HepG2 (cell line): ENCODE results near the gene FCHSD1. TPM values are rescaled to one million over a fixed set of nuclear protein-coding genes. Genes with fewer than 3 reads are reported as not detected.

Source experiments
- ATAC-seq: fragments of 200-7000 bp; cut with Tn5 transposase; 3 replicates; pipeline ENCODE4 v1.9.1; 2020; ENCODE audit warnings: mild to moderate bottlenecking, moderate library complexity
- BruUV-seq: library from RNA; stranded (reverse); fragments of 400-500 nt; replicated peaks from 2 replicates; lab custom pipeline; 2021; lab: Mats Ljungman, UMichigan
- CTCF ChIA-PET: fragments of 300-600 bp; formaldehyde crosslinking; extraction: SDS; loops from one replicate; lab custom pipeline; 2021; ENCODE audit warnings: low total read pairs, inconsistent platforms, low intra/inter-chr PET ratio; lab: Yijun Ruan, JAX
- POLR2A ChIA-PET: fragments of 350-600 bp; sonication (Branson Sonifier 250); formaldehyde crosslinking; loops from one replicate; lab custom pipeline; 2020; ENCODE audit warnings: antibody characterized with exemption, inconsistent platforms; lab: Yijun Ruan, JAX
- DNase-seq: peaks from one replicate; pipeline ENCODE4 v3.0.0-alpha.2; 2015; ENCODE audit warnings: low spot score
- FAIRE-seq: peaks from 3 replicates; lab custom pipeline; 2011; peaks lifted over from hg19 to GRCh38; lab: Jason Lieb, UNC
- H2AFZ ChIP-seq: one replicate; pipeline ENCODE4 v1.6.1; 2011; ENCODE audit warnings: low read length, inconsistent platforms
- H3K27ac ChIP-seq: fragments of 300-600 bp; 3 replicates; pipeline ENCODE4 v1.8.0; 2011; ENCODE audit warnings: mixed run types, mild to moderate bottlenecking, mixed read lengths, low read length, inconsistent platforms; ENCODE audit not compliant: insufficient read depth; ENCODE audit errors: extremely low read length
- H3K27me3 ChIP-seq, 2 experiments: fragments of 200-600 bp in 1 of 2; 2 replicates in 1 of 2; 3 replicates in 1 of 2; pipeline versions ENCODE4 v1.6.0 to v1.8.0; 2011; ENCODE audit warnings: low read length in 2 of 2, mild to moderate bottlenecking in 2 of 2, moderate library complexity in 2 of 2, inconsistent platforms in 1 of 2; ENCODE audit not compliant: insufficient read depth in 2 of 2, control insufficient read depth in 1 of 2
- H3K36me3 ChIP-seq, 2 experiments: fragments of 200-600 bp in 1 of 2; replicated peaks in 1 of 2; 2 replicates in 1 of 2; 3 replicates in 1 of 2; pipeline versions ENCODE4 v1.5.1 to v1.8.0; 2011; ENCODE audit warnings: low read length in 2 of 2, inconsistent platforms in 1 of 2; ENCODE audit not compliant: insufficient read depth in 2 of 2, control insufficient read depth in 1 of 2
- H3K4me1 ChIP-seq: 2 replicates; pipeline ENCODE4 v1.5.1; 2012; ENCODE audit warnings: low read length, inconsistent platforms; ENCODE audit not compliant: insufficient read depth
- H3K4me2 ChIP-seq: 2 replicates; pipeline ENCODE4 v1.6.0; 2011; ENCODE audit warnings: low read depth, low read length, inconsistent platforms
- H3K4me3 ChIP-seq, 3 experiments: fragments of 200-600 bp in 1 of 3; sonication (generic), shearing (Covaris generic) in 1 of 3; replicated peaks in 1 of 3; 2 replicates each; pipeline ENCODE4 v1.5.1; 2011 to 2016; ENCODE audit warnings: low read length in 3 of 3, inconsistent platforms in 2 of 3, low read depth in 2 of 3, mild to moderate bottlenecking in 2 of 3, control low read depth in 1 of 3, mixed read lengths in 1 of 3; ENCODE audit not compliant: insufficient read depth in 1 of 3
- H3K79me2 ChIP-seq: one replicate; pipeline ENCODE4 v1.6.1; 2011; ENCODE audit warnings: low read length, inconsistent platforms; ENCODE audit not compliant: insufficient read depth
- H3K9ac ChIP-seq: 2 replicates; pipeline ENCODE4 v1.6.0; 2011; ENCODE audit warnings: mild to moderate bottlenecking, low read depth, low read length, inconsistent platforms; ENCODE audit not compliant: insufficient read depth
- H3K9me3 ChIP-seq: 2 replicates; pipeline ENCODE4 v1.5.1; 2012; ENCODE audit warnings: mild to moderate bottlenecking, low read length
- H4K20me1 ChIP-seq: 2 replicates; pipeline ENCODE4 v1.6.0; 2011; ENCODE audit warnings: inconsistent platforms, mild to moderate bottlenecking, low read length, moderate library complexity; ENCODE audit not compliant: insufficient read depth
- CBX5 ChIP-seq: sonication (generic); formaldehyde crosslinking; IDR thresholded peaks from 2 replicates; pipeline ENCODE4 v1.4.0; 2020; ENCODE audit warnings: missing genetic modification reagents, borderline replicate concordance
- CENPT ChIP-seq: sonication (generic); formaldehyde crosslinking; IDR thresholded peaks from 2 replicates; pipeline ENCODE4 v1.8.0; 2022; ENCODE audit warnings: low read depth, mild to moderate bottlenecking, moderate library complexity, missing genetic modification reagents
- IKZF1 ChIP-seq: fragments of 450-650 bp; IDR thresholded peaks from 2 replicates; pipeline ENCODE4 v1.7.1; 2016
- NFYC ChIP-seq: IDR thresholded peaks from 2 replicates; pipeline ENCODE4 v1.6.1; 2016; ENCODE audit warnings: missing genetic modification reagents, missing compliant biosample characterization
- ZBTB4 ChIP-seq: sonication (generic); formaldehyde crosslinking; IDR thresholded peaks from 2 replicates; pipeline ENCODE4 v1.4.0; 2020; ENCODE audit warnings: missing genetic modification reagents, mild to moderate bottlenecking, borderline replicate concordance
- ZNF629 ChIP-seq: sonication (generic); formaldehyde crosslinking; conservative IDR thresholded peaks from 2 replicates; pipeline ENCODE4 v1.5.0; 2020; ENCODE audit warnings: missing genetic modification reagents
- ZSCAN9 ChIP-seq: IDR thresholded peaks from 2 replicates; pipeline ENCODE4 v1.6.1; 2016; ENCODE audit warnings: borderline replicate concordance
- WGBS: methylation state at CpG from one replicate; pipeline ENCODE4 v1.1.6; 2017; ENCODE audit warnings: low lambda C conversion rate; 5-methylcytosine and 5-hydroxymethylcytosine counted together
- in situ Hi-C: cut with HindIII; loops from 2 replicates; pipeline ENCODE4 v1.10.0; 2017; ENCODE audit warnings: low pct_unique_long_range_greater_than_20kb; ENCODE audit not compliant: extremely low pct_ligation_motif_present
- intact Hi-C: fragments of 100-400 bp; cut with micrococcal nuclease; formaldehyde crosslinking; loops from one replicate; pipeline ENCODE4 v1.10.0; 2022; ENCODE audit not compliant: unreplicated experiment
- polyA plus RNA-seq, 8 experiments: library from polyadenylated mRNA; depleted of rRNA in 3 of 8; stranded (reverse) in 7 of 8; unstranded in 1 of 8; fragments of >200 nt; fragmentation: Illumina TruSeq in 4 of 8; extraction: Trizol in 4 of 8; gene quantifications; 2 replicates each; pipeline versions ENCODE4 v1.2.1 to v1.2.3, GENCODE V29; 2011 to 2016; ENCODE audit warnings: low read depth in 4 of 8, missing spikeins in 1 of 8, mixed read lengths in 1 of 8; ENCODE audit not compliant: insufficient read depth in 1 of 8
- total RNA-seq, 5 experiments: library from RNA; depleted of rRNA; stranded (reverse); fragments of >200 nt; fragmentation: Illumina TruSeq; extraction: Trizol; gene quantifications; 2 replicates each; pipeline ENCODE4 v1.2.3, GENCODE V29; 2016; ENCODE audit warnings: low read depth in 1 of 5
- TF ChIP-seq, protein P1 (sequence below): sonication (generic); formaldehyde crosslinking; IDR thresholded peaks from 2 replicates; pipeline ENCODE4 v1.8.0; 2022; ENCODE audit warnings: mild to moderate bottlenecking, missing genetic modification reagents, moderate library complexity

The FCHSD1 gene
- total and polyA plus RNA-seq, 2 of the 13 experiments (the other 11 are each of a cell fraction or from before 2014, with no cell fraction given): 5.5 to 15.4 TPM

- TF ChIP-seq ZBTB4 (no peak), IKZF1 (no peak), CENPT (CRISPR knock-in tag) (no peak), NFYC (CRISPR knock-in tag) (no peak), CBX5 (CRISPR knock-in tag) (no peak)
Observed at GRCh38 chr5:141677415-141677814, 26.2 kb upstream of the FCHSD1 start (continued).

DNA sequence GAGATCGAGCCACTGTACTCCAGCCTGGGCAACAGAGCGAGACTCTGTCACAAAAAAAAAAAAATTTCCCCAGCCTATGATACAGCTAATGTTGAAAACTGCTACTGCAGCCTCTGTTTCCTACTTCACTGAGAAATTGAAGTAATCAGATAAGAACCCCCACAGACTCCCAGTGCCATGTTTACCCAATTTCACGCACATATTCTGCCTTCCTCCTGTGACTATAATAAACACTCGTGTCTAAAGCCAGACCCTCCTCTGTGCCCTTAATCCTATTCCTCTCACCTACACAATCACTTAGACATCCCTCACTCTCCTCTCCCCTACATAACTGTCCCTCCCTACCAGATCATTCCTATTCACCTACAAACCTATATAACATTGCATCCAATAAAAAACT, 24.5 kb upstream of the FCHSD1 start:
- H3K36me3 ChIP-seq: no peaks in the 10 kb centered on the region
- DNase-seq: no peak
- no peaks in the 10 kb centered on the region for H3K79me2 ChIP-seq
- intact Hi-C loops (no loop called here), in situ Hi-C loops (loop anchor here (25.0 kb wide), 1 partner anchor 462 kb away; no protein-coding TSS in a partner anchor)
- no peak overlapping the region for H3K4me3 ChIP-seq
- H4K20me1 ChIP-seq: no peaks in the 10 kb centered on the region
- peaks cover 2 to 5% of the 10 kb centered on the region in 2 experiments; a peak in 2 of 5 replicates for H3K27me3 ChIP-seq
- no peak overlapping the region for H3K27ac ChIP-seq
- no peak overlapping the region for H3K4me2 ChIP-seq
- no peaks in the 10 kb centered on the region for H3K9me3 ChIP-seq
- BruUV-seq: no TSS peak
- CTCF ChIA-PET: no interaction called here
- no peak overlapping the region for H2AFZ ChIP-seq
- H3K4me1 ChIP-seq: peaks cover 2% of the 10 kb centered on the region; the same call in 1 of the 2 replicates
- TF ChIP-seq ZSCAN9 (CRISPR knock-in tag): no peak
- TF ChIP-seq, protein P1, sequence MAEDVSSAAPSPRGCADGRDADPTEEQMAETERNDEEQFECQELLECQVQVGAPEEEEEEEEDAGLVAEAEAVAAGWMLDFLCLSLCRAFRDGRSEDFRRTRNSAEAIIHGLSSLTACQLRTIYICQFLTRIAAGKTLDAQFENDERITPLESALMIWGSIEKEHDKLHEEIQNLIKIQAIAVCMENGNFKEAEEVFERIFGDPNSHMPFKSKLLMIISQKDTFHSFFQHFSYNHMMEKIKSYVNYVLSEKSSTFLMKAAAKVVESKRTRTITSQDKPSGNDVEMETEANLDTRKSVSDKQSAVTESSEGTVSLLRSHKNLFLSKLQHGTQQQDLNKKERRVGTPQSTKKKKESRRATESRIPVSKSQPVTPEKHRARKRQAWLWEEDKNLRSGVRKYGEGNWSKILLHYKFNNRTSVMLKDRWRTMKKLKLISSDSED (CRISPR knock-in tag): no peak
- no peak for TF ChIP-seq ZNF629 (CRISPR knock-in tag)
- TF ChIP-seq, all 625 proteins: peak for 0
- WGBS: 49% methylated on average over 4 of the region's 4 CpGs
- ATAC-seq (no peak), FAIRE-seq (no peak)
- no peak overlapping the region for H3K9ac ChIP-seq
- POLR2A ChIA-PET: no interaction called here
